GM21619 (cell line): Measurements from ENCODE around the gene PIP4K2A.
A peak's percentile ranks its signal among the peaks of the same experiment; 100 is the strongest.

Source experiments
- ATAC-seq: cut with Tn5 transposase; IDR thresholded peaks from one replicate; pipeline ENCODE4 v1.9.1; 2021; ENCODE audit not compliant: unreplicated experiment

Gene PIP4K2A

DNA sequence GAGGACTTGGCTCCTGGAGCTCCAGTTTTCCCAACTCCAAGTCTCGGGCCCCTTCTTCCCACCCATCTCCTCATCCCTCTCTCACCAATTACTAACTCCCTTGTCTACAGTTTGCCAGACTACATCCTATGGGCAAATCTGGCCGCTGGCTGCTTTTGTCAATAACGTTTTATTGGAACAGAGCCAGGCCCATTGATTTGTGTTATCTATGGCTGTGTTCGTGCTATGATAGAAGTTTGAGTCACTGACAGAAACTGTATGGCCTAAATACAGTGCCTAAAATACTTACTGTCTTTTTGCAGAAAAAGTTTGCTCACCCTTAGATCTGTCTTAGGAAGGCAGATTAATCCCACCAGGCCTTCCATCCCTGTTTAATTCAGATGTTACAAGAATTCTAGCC is 71.3 kb downstream of the PIP4K2A start:
- ATAC-seq, result no peak

DNA sequence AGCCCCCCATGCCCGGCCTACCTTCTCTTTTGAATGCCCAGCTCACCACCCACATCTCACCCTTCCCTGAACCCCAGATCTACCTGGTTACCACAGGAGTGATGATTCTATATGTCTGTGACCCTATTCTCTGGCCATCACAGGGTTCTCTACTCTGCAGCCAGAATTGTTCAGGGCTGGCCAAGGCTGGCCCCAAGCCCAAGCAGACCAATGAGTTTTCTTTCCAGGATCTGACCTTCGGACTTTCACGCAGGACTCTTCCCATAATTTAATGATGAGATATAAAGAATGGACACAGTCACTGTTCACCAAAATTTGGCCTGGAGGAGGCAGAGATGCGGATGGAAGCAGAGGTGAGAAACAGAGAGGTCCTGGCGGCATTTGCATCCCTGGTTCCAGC is 72.6 kb downstream of the PIP4K2A start:
- ATAC-seq, result no peak

DNA sequence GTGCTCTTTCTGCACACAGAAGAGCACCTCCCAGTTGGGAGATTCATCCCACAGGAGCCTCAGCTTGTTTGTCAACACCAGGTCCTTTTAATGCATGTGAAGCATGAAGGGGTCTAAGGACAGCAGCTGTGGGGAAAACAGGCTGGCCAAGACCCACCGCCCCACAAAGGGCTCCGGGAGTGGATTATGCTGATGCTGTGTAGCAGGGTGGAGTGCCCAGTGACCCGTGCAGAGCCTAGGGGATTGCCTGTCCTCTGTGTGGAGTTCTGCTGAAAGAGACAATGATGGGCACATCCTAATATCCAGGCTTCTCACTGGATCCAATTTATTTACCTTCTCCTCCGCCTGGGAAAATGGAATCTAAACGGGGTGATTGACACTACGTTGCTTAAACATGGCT is 74.0 kb downstream of the PIP4K2A start:
- no peak for ATAC-seq

DNA sequence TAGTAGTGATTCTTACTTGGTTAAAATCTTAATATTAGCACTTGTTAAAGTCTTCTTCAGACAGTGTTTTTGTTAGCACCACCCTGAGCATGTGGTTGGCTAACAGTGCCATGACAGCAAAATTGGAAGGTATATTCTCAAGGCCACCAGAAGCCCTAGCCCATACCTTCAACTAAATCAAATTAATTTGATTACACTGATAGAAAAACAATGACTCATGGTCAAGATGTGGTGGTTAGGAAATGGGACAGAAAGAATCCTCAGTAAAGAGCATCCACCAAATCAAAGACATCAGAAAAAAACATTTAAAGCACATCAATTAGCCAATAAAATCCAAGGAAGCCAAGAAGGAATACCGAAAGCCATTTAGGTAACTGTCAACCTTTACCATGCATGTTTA is 75.5 kb downstream of the PIP4K2A start:
- no peak for ATAC-seq

DNA sequence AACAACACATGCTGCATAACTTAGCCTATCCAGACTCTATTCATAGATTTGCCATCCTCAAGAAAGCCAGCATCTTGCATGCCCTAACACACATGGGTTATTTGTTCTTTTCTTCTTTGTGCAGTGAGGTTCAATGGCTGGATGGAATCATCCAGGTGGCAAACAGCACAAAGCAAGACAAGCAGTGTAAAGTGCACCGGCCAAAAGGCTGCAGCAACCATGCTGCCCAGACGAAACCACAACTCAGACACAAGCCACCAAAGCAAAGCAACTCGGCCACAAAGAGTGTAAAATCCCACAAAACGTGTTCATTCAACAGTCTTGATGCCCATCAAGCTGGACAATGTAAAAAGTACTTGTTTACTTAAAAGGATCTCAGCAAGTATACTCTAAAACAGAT is 76.9 kb downstream of the PIP4K2A start:
- no peak for ATAC-seq

DNA sequence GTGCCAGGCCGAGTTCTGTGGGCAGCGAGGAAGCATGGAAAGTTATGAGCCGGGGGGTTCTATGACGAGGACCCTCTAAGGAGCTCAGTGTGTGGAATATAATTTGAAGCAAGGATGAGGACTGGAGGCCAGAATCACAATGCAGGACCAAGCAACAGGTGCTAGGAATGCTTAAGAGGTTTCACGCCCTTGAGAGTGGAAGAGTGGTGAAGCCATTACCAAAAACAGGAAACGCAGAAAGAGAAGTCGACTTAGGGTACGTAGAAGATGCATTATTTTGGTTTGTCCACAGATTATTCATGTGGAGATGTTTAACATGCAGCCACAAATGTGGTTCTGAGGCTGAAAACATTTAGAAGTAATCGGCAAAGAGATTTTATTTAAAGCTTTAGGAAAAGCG is 78.7 kb downstream of the PIP4K2A start:
- ATAC-seq, result no peak

DNA sequence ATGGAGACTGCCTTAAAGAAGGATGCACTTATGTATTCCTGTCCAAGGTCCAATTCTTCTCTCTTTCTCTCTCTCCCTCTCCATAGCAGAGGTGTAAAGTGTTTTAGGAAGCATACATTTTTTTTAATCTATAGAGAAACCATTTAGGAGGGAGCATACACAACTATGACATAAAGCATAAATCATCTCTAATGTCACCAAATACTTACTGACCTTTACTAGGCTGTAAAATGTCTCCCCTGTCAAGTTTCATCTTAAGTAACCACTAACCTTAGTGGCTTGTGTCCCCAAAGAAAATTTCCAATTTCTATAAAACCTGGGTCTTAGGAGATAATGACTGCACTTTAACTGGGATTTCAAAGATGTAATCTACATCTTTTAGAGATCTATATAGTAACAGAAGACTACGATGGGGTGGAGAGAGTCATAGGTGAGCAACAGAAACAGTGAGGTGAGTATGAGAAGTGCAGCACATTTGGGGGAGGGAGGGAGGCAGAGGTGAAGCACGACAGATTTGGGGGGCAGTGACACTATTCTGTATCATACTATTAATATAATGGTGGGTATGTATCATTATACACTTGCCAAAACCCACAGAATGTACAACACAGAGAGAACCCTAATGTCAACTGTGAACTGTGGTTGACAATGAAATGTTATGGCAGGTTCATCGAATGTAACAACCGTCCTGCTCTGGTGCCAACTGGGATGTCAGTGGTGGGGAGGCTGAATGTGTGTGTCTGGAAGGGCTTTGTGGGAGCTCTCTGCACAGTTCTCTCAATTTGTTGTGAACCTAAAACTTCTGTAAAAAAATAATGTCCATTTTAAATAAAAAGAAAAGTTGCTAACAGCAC is 79.5 kb downstream of the PIP4K2A start:
- no peak for ATAC-seq

DNA sequence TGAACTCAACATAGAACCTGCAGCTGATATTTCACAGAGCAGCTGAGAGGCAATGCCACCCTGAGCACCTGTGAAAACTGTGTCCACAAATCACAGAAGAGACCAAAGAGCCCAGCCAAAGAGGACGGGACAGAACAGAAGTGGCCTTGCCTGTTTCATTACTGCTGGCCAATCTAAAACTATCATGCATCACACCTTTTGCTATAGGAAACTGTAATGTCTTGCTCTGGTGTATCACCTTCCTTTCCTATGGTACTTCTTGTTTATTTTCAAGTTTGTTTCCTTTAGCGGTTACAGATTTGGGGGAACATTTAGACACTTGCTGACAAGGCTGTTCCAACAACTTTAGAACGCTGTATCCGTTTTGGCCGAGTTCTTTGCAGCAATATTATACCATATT is 80.3 kb downstream of the PIP4K2A start:
- no peak for ATAC-seq

DNA sequence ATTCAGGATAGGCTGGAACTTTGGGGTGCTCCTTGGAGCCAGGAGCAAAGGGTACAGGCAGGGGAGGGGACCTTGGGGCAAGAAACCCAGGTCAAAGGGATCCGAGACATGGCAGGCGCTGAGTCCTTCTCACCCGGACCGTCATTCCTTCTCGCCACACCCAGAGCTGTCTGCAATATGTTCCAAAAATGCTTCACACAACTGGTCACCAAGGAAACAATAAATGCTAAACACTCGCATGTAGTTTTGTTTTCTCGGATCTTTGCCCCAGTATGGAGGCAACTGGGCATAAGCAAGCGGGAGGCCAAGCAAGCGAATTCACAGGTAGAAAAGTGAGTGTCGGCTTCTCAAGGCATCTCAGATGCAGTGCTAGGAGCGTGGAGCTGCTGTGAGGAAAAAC is 80.8 kb downstream of the PIP4K2A start:
- no peak for ATAC-seq

DNA sequence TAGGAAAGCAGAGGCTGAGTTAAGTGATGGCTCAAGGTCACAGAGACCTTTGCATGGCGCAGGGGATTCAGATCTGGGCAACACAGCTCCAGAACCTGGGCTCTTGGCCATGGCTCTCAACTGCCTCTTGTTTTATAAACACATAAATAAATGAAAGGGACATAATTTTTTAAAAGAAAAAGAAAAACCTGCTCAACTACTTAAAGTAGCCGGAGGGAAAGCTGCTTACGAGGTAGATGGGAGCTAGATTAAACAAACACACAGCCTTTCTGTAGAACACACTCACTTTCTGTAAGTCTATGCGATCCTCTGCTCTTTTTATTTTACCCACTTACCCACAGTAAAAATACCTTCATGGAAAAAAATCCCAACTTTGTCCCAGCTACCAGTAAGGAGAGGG is 81.3 kb downstream of the PIP4K2A start:
- ATAC-seq, result no peak

DNA sequence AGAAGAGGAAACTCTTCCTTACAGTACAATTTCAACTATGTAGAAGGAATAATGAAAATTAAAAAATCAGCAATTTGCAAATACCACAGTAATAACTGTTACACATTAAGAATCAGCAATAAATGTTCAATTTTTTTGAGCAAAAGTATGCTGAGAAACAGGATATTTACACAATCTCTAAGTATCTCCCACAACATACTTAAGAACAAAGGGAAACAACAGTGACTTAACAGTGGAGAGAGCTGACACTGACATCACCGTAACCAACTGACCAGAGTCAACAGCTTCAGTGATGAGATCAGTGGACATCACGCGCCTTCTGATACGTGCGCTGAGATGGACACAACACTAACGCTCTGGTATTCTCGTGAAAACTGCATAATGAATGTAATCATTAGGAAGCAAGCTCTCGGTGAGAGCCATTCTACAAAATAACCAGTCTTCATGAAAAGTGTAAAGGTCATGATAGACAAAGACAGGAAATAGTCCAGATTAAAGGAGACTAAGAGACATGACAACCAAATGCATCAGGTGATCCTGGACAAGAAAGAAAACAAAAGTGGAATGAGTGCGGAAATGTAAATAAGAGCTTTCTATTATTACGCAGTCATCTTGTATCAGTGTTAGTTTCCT is 82.6 kb downstream of the PIP4K2A start:
- no peak for ATAC-seq

DNA sequence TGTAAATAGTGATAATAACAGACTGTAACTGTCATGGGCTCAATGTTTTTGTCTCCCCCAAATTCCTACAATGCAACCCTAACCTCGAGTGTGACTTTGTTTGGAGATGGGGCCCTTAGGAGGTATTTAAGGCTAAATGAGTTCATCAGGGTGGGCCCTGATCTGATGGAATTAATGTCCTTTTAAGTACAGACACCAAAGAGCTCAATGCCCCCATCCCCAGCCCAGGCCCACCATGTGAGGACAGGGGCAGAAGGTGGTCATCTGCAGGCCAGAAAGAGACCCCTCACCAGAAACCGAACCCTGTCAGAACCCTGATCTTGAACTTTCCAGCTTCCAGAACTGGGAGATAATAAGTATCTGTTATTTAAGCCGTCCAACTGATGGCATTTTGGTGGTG is 83.2 kb downstream of the PIP4K2A start:
- no peak for ATAC-seq

DNA sequence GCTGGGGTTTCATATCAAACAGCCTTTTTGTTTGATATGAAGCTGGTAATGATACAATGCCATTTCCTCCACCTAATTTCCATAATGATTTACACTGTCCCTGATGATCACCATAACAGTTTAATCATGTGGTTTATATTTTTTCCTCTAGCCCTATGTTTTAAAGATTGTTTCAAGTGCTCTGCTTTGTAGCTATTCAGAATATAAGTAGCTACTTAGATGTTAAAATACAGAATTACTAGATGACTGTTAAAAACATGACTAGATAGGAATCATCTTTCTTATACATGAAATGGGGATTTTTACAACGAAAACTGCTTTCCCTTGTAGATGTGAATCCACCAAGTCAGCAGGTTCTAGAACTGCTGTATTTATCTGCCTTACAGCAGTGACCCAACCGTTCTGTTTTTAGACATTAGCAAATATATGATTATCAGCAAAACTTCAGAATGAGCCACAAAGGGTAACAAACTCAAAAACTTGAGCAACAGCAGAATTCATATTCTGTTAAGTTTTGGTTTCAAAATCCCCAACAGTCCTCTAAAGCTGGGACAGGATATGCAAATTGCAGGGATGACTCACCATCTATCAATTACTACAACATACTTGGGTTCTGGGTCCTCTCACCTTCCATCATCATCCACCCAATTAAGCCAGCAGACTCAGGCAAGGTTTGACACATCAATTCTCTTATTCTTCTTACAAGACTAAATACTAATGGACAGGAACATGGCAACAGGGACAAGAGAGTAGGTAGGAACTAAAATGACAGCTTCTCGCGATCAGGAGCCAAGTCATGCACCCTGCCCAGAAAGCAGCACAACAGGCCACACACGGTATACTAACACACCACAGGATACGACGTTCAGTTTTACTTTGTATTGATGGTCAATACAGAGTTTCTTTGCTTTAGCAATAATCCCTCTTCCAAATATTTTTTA is 83.9 kb downstream of the PIP4K2A start:
- ATAC-seq, result peak; percentile 86

DNA sequence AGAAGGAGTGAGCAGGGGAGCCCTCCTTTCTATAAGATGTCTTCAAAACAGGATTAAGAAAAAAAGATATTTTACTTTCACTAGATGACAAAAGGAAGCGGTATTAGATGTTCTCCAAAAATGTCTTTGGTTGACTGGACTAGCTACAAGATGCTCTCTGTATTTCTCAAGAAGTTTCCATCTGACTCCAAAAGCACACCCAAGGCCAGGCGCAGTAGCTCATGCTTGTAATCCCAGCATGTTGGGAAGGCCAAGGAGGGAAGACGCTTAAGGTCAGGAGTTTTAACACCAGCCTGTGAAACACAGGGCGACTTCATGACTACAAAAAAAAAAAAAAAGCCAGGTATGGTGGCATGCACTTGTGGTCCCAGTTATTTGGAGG is 84.5 kb downstream of the PIP4K2A start:
- ATAC-seq, result peak; percentile 26

DNA sequence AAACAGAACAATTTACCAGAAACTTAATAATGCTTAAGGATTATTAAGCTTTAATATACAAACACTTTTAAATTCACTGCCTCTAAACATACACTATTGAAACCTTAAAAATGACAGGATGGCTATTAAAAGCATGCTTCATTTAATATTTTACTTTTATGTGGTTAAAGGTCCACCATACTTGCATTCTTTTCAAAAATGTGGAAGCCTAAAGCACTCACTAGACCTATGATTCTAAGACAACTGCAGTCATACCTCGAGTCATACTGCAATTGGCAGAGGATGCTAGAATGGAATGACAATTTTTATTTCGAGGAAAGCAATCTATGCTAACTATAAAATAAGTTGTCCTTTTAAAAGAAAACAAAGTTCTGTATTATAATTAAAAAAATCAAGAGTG is 85.3 kb downstream of the PIP4K2A start:
- ATAC-seq, result no peak

DNA sequence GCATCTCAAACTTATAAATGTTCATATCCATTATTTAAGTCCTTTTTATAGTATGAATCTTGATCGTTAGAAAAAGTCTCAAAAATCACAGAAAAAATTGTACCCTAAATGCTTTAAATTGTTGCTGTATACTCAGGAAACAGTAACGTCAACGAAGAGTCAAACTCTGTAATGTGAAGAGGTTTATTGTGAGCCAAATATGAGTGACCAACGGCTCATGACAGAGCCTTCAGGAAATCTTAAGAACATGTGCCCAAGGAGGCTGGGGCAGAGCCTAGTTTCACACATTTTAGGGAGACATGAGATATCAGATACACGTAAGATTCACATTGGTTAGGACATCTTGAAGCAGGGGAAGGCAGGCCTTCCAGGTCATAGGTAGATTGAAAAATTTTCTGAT is 86.1 kb downstream of the PIP4K2A start:
- no peak for ATAC-seq

DNA sequence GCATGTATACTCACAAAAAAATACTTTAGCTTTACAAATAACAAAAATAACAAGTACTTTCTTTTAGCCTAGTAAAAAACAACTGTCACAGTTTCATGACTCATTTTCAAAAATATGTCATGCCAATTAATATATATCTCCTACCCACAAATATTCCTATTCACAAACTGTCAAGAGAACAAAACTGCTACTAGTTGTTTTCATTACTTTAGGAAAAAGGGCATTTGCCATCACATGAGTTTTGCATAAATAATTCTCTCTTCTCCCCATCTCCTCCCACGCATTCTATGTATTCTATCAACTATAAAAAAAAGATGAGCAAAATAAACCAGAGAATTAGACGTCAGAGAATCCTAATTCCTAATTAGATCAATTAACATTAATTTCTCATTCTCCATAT is 87.6 kb downstream of the PIP4K2A start:
- no peak for ATAC-seq

DNA sequence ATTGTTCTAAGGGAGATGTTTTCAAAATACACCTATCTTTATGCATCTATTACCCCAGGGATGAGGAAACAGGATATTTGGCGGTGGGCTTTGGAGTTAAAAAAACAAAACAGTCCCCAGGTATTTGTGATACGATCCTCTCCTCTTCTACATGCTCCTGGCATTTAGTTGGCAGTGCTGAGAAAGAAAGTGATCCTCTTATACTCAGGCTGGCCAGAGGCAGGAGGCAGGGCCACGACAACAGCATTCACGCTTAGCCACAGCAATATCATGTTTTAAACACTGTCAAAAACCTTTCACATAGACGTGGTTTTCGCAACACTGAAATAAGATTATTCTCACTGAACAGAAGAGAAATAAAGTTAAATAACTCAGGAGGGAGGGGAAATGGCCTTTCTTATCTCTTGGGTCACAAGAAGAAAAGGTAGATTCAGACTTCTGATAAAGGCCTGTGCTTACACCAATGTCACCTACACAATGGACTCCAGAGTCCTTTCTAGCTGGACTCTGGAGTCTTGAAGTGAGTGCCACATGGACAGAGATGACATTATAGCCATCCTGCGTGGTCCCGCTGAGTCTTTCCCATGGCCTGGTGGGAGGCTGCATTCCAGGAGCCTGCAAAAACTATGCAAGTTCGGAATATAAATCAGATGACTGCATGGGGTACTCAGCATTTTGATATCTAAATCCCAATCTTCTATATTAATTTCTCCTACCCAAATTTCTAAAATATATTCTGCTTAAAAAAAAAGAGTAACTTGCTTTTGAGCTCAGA is 88.7 kb downstream of the PIP4K2A start:
- no peak for ATAC-seq

DNA sequence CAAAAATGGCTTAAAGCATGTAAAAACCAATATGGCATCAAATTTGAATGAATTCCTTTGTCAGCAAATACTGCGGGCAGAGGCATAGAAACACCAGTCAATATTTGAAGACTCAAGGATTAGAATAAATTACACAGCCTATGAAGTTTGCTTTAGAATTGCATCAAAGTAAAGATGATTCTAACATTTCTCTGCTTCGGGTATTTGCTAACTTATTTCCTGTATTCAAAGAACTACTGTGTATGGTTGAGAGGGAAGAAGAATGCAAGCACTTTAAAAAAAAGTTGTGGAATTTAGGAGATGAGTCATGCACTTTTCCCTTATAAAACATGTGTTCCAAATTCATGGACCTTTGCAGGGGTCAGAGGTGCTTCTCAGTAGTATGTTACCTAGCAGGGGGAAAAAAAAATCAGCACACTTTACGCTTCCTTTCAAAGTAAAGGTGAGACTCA is 90.1 kb downstream of the PIP4K2A start:
- ATAC-seq, result no peak

DNA sequence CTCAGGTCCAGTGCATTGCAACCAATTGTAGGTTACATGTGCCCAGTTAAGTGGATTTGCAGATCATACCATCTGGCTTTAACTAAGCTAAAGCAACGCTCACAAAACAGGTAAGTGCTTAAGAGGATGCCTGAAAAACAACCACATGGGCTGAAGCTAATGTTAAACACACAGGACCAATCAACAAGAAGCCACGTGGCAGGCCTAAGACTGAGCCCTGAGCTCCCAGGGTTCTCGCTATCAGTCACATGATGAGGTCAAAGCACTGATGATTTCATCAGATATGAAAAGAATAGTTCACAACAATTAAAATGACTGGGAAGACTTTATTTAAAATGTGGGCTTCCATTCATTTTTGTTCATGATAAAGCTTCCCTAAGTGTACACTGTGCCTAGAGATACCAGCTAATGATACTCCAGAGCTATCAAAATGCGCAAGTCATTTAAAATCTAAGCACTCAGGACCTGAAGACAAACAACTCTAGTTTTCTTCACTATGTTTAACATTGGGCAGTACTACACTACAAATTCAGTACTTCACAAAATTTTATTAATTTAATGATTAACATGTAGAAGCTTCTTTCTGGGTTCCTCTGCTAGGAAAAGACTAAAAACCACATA is 90.6 kb downstream of the PIP4K2A start:
- ATAC-seq, result no peak
